Endothelial cell of umbilical vein (primary cell): ENCODE data around the gene KCTD19.

ENCODE experiments used
- CTCF ChIP-seq, 2 donors: IDR thresholded peaks; 1 replicate in 1 of 2; 2 replicates in 1 of 2; pipeline ENCODE4 v1.5.1; 2011; ENCODE audit warnings: low read length in 2 of 2, mild to moderate bottlenecking in 2 of 2, moderate library complexity in 2 of 2, control low read depth in 1 of 2, inconsistent platforms in 1 of 2, low read depth in 1 of 2; ENCODE audit not compliant: insufficient read depth in 1 of 2; ENCODE audit errors: extremely low read depth in 1 of 2
- EZH2 ChIP-seq: IDR thresholded peaks from 2 replicates; pipeline ENCODE4 v1.6.1; 2012; ENCODE audit warnings: borderline replicate concordance, low read depth, mild to moderate bottlenecking, moderate library complexity, low read length, inconsistent platforms; ENCODE audit not compliant: severe bottlenecking
- POLR2A ChIP-seq: IDR thresholded peaks from 2 replicates; pipeline ENCODE4 v1.6.1; 2012; ENCODE audit warnings: low read depth, mild to moderate bottlenecking, control low read depth, low read length

- no peak for TF ChIP-seq EZH2
- no peak for TF ChIP-seq POLR2A
- TF ChIP-seq CTCF (IDR thresholded peaks at IDR 0.05; ENCODE audit: extremely low read depth in 1 of 2, insufficient read depth in 1 of 2, low read depth in 1 of 2, low read length in 2 of 2): no peak
These were observed 35.1 kb downstream of the KCTD19 start for GRCh38 chr16:67291461-67291860.
